Astrocyte of the cerebellum (primary cell): ENCODE results near the gene TET1.
"Not testable (repeated sequence)": the region's sequence is repeated elsewhere in the genome, so short reads cannot be mapped to it uniquely, and the experiment has no call there.

ENCODE experiments used
- DNase-seq: peaks from one replicate; pipeline ENCODE4 v3.0.0-alpha.2; 2011; ENCODE audit warnings: low read depth
- H3K4me3 ChIP-seq: 2 replicates; pipeline ENCODE4 v1.5.1; 2011; ENCODE audit warnings: mild to moderate bottlenecking, low read depth, low read length, moderate library complexity
- in situ Hi-C: cut with HindIII; loops from 2 replicates; pipeline ENCODE4 v1.10.0; 2017; ENCODE audit warnings: low sequenced_read_pairs
- TF ChIP-seq, protein P1 (sequence below): IDR thresholded peaks from 2 replicates; pipeline ENCODE4 v1.5.1; 2012; ENCODE audit warnings: low read length, low read depth, moderate library complexity, mild to moderate bottlenecking; ENCODE audit errors: missing control alignments

TET1 gene

DNA sequence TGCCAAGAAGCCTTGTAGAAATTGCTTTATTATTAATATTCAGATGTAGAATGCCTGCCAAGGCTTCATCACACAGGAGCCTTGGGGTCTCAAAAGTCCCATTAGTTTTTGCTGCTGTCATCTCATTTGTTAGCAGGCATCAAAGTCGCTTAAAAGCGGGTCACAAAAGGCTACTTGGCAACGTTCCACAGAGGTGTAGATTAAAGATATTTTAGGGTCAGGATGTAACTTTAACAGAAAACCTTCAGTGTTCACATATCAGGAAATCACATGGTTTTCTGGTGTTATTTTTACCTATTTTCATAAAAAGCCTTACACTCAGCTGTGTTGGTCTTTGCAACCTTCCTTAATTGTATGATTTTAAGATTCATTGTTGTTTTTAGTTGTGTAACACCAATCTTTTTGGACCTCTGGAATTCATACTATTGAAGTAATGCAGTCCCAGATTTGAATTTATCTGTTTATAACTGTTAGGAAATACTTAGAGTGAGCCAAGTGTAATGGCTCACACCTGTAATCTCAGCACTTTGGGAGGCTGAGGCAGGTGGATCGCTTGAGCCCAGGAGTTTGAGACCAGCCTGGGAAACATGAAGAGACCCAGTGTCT, 65.3 kb downstream of the TET1 start:
- TF ChIP-seq, protein P1, sequence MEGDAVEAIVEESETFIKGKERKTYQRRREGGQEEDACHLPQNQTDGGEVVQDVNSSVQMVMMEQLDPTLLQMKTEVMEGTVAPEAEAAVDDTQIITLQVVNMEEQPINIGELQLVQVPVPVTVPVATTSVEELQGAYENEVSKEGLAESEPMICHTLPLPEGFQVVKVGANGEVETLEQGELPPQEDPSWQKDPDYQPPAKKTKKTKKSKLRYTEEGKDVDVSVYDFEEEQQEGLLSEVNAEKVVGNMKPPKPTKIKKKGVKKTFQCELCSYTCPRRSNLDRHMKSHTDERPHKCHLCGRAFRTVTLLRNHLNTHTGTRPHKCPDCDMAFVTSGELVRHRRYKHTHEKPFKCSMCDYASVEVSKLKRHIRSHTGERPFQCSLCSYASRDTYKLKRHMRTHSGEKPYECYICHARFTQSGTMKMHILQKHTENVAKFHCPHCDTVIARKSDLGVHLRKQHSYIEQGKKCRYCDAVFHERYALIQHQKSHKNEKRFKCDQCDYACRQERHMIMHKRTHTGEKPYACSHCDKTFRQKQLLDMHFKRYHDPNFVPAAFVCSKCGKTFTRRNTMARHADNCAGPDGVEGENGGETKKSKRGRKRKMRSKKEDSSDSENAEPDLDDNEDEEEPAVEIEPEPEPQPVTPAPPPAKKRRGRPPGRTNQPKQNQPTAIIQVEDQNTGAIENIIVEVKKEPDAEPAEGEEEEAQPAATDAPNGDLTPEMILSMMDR, result no peak

GRCh38 chr10:68628576-68629127, 68.5 kb downstream of the TET1 start:
- DNase-seq, result peak; percentile 38
- TF ChIP-seq, protein P1, result no peak
- no peak overlapping the region for H3K4me3 ChIP-seq
- in situ Hi-C loops, result no loop called here

More for the DNA sequence above, 65.3 kb downstream of the TET1 start:
- no peak for DNase-seq
- no peak overlapping the region for H3K4me3 ChIP-seq
- in situ Hi-C loops, result no loop called here

DNA sequence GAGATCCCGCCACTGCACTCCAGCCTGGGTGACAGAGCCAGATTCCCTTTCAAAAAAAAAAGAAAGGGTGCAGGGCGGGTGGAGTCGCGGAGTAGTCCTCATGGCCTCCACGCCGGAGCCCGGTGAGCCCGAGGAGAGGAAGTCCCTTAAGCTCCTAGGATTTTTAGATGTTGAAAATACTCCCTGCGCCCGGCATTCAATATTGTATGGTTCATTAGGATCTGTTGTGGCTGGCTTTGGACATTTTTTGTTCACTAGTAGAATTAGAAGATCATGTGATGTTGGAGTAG, 72.1 kb downstream of the TET1 start:
- in situ Hi-C loops, H3K4me3 ChIP-seq, DNase-seq: not testable (repeated sequence)

GRCh38 chr10:68633281-68633680, 73.1 kb downstream of the TET1 start:
- in situ Hi-C loops, result no loop called here
- H3K4me3 ChIP-seq, result no peak overlapping the region
- DNase-seq, result no peak
- TF ChIP-seq, protein P1, result no peak

DNA sequence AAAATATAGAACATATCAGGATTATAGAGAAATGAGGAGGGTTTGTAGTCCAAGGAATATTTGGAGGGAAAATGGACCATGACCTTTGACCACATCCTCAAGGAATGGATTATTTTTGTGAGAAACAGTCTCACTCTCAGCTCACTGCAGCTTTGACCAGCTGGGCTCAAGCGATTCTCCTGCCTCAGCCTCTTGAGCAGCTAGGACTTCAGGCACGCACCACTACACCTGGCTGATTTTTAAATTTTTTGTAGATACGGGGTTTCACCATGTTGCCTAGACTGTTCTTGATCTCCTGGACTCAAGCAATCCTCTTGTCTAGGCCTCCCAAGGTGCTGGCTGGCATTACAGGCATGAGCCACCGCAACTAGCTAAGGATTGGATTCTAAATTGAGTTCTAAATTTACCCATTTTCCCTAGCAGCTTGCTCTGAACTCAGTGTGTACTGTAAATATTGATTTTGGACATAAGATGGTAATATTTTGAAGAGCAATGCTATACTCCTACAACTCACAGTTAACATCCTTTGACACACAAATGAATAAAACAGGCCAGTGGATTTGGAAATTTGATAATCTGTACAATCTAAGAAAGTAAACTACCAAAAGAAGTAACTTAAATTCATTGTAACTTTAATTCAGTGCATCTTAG, 73.8 kb downstream of the TET1 start:
- no peak overlapping the region for H3K4me3 ChIP-seq
- TF ChIP-seq, protein P1, result no peak
- in situ Hi-C loops, result no loop called here
- no peak for DNase-seq

DNA sequence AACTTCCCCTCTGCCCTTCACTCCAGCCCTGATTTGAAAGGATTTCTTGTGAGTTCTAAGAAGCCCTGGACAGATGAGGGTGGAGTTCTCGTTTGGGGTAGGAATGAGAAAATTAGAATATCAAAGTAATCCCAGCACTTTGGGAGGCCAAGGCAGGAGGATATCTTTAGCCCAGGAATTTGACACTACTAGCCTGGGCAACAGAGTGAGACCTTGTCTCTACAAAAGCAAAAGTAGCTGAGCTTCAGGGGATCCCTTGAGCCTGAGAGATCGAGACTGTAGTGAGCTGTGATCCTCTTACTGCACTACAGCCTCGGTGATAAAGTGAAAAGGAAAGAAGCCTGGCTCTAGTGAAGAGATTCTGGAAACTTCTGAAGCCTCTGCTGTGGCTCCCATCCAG, 76.2 kb downstream of the TET1 start:
- no peak overlapping the region for H3K4me3 ChIP-seq
- TF ChIP-seq, protein P1, result no peak
- in situ Hi-C loops, result no loop called here
- DNase-seq, result no peak

DNA sequence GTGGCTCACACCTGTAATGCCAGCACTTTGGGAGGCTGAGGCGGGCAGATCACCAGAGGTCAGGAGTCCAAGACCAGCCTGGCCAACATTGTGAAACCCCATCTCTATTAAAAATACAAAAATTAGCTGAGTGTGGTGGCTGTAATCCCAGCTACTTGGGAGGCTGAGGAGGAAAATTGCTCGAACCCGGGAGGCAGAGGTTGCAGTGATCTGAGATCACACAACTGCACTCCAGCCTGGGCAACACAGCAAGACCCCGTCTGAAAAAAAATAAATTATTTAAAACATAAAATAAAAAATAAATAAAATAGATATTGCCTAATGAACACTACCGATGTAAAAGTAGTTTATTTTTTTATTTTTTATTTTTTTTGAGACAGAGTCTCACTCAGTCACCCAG, 83.4 kb downstream of the TET1 start:
- in situ Hi-C loops, result not testable (repeated sequence)

More for the DNA sequence above, 83.4 kb downstream of the TET1 start:
- DNase-seq, H3K4me3 ChIP-seq: not testable (repeated sequence)
